HG03103 (cell line): ENCODE results near the gene AGPAT4.

ENCODE experiments used
- ATAC-seq: cut with Tn5 transposase; IDR thresholded peaks from one replicate; pipeline ENCODE4 v1.9.1; 2021; ENCODE audit warnings: low read depth; ENCODE audit not compliant: unreplicated experiment

AGPAT4 gene

GRCh38 chr6:161150136-161150535, 123.7 kb downstream of the AGPAT4 start:
- ATAC-seq = no peak

GRCh38 chr6:161143663-161144430, 130.0 kb downstream of the AGPAT4 start:
- ATAC-seq = no peak

- ATAC-seq = no peak
Measured at GRCh38 chr6:161142957-161143296, 130.9 kb downstream of the AGPAT4 start.

- ATAC-seq = no peak
Measured at GRCh38 chr6:161141173-161141572, 132.7 kb downstream of the AGPAT4 start.

- no peak for ATAC-seq
Measured at GRCh38 chr6:161140554-161140875, 133.3 kb downstream of the AGPAT4 start.

- ATAC-seq = no peak
Measured at GRCh38 chr6:161139766-161140553, 133.9 kb downstream of the AGPAT4 start.

- ATAC-seq = no peak
Measured at GRCh38 chr6:161139304-161139765, 134.5 kb downstream of the AGPAT4 start.

- ATAC-seq = no peak
Measured at GRCh38 chr6:161138543-161139303, 135.1 kb downstream of the AGPAT4 start.

- no peak for ATAC-seq
Measured at GRCh38 chr6:161137839-161138542, 135.9 kb downstream of the AGPAT4 start.

GRCh38 chr6:161137320-161137719, 136.5 kb downstream of the AGPAT4 start:
- ATAC-seq = no peak

GRCh38 chr6:161136655-161137054, 137.2 kb downstream of the AGPAT4 start:
- ATAC-seq = no peak

GRCh38 chr6:161135695-161136591, 137.9 kb downstream of the AGPAT4 start:
- no peak for ATAC-seq

- no peak for ATAC-seq
Measured at GRCh38 chr6:161134550-161135298, 139.1 kb downstream of the AGPAT4 start.

GRCh38 chr6:161133963-161134362, 139.9 kb downstream of the AGPAT4 start:
- no peak for ATAC-seq

GRCh38 chr6:161132384-161132783, 141.5 kb downstream of the AGPAT4 start:
- ATAC-seq = no peak

GRCh38 chr6:161130967-161131766, 142.7 kb downstream of the AGPAT4 start:
- ATAC-seq = no peak

GRCh38 chr6:161130541-161130940, 143.3 kb downstream of the AGPAT4 start:
- ATAC-seq = no peak

GRCh38 chr6:161128680-161129196, 145.1 kb downstream of the AGPAT4 start:
- no peak for ATAC-seq
